ENCODE data around the gene KIAA1671.
"Not testable (repeated sequence)": the region's sequence is repeated elsewhere in the genome, so short reads cannot be mapped to it uniquely, and the experiment has no call there.

Gene KIAA1671

GRCh38 chr22:25232301-25232700, 279.8 kb downstream of the KIAA1671 start:
- H3K27ac ChIP-seq: no peak overlapping the region
- TF ChIP-seq ZFX (IDR thresholded peaks at IDR 0.05) (no peak), CTCF (conservative IDR thresholded peaks at IDR 0.05) (no peak)

DNA sequence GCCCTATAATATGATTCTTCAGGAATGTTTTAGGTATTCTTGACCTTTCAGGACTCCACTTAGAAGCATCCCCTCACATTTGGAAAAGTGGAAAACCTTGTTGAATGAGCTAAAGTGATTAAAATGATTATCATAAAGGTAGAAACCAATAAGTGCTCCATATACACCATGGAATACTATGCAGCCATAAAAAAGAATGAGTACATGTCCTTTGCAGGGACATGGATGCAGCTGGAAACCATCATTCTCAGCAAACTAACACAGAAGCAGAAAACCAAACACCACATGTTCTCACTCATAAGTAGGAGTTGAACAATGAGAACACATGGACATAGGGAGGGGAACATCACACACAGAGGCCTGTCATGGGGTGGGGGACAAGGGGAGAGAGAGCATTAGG, 281.2 kb downstream of the KIAA1671 start:
- H3K27ac ChIP-seq: not testable (repeated sequence)

DNA sequence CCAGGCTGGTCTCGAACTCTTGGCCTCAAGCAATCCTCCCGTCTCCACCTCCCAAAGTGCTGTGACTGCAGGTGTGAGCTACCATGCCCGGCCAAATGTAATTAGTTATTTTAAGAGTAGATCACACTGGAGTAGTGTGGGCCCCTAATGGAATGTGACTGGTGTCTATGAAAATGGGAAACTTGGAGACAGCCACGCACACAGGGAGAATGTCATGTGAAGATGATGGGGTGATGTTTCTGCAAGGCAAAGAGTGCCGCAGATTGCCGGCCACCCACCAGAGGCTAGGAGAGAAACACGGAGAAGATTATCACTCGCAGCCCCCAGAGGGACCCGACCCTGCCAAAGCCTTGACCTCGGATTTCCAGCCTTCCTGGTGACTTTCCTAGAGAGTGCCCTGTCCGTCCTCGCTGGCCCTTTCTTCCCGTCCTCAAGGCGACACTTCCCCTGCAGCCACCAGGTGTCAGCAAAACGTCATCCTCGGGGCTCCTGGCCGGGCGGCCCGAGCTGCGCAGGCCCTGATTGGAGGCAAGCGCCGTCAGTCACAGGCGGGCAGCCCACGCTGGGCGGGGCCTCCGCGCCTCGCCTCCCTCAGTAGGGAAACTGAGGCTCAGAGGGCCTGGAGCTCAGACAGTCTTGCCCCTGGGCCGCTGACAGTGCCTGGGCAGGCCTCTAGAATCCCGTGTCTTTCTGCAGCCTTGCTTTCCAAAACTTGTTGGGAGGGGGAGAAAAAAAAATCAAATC, 283.2 kb downstream of the KIAA1671 start:
- no peak overlapping the region for H3K27ac ChIP-seq
- peak; percentile 95 for TF ChIP-seq CTCF (conservative IDR thresholded peaks at IDR 0.05)
- no peak for TF ChIP-seq ZFX (IDR thresholded peaks at IDR 0.05)

DNA sequence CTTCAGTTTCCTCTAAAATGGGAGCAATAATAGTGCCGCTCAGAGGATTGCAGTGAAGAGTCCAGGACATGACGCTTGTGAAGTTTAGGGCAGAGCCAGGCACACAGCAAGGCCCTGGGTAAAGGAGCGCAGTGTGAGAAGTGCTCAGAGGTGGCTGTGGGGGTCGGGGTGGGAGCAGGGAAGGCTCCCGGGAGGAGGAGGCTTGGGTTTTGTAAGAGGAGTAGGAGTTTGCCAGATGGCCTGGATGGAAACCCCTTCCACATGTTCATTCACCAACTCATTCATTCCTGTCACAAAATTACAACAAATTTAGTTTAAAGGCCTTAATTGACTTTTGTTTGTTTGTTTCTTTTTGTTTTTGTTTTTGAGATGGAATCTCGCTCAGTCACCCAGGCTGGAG, 283.9 kb downstream of the KIAA1671 start:
- TF ChIP-seq ZFX (IDR thresholded peaks at IDR 0.05) (no peak), CTCF (conservative IDR thresholded peaks at IDR 0.05) (no peak)
- no peak overlapping the region for H3K27ac ChIP-seq

- no peak for TF ChIP-seq ZFX (IDR thresholded peaks at IDR 0.05)
- no peak for TF ChIP-seq CTCF (conservative IDR thresholded peaks at IDR 0.05)
- H3K27ac ChIP-seq: no peak overlapping the region
These were observed 285.0 kb downstream of the KIAA1671 start for GRCh38 chr22:25237503-25237902.

- not testable (repeated sequence) for H3K27ac ChIP-seq
These were observed 285.5 kb downstream of the KIAA1671 start for GRCh38 chr22:25238058-25238457.
